GM06990 (cell line): ENCODE results near the gene CD3G.

ENCODE experiments used
- DNase-seq: peaks from one replicate; pipeline ENCODE4 v3.0.0-alpha.2; 2011; ENCODE audit not compliant: insufficient read length; ENCODE audit errors: extremely low read depth
- H3K27me3 ChIP-seq: replicated peaks from 2 replicates; pipeline ENCODE4 v1.6.0; 2011; ENCODE audit warnings: low read length; ENCODE audit not compliant: control insufficient read depth, insufficient read depth
- H3K36me3 ChIP-seq: 2 replicates; pipeline ENCODE4 v1.5.1; 2011; ENCODE audit warnings: low read length; ENCODE audit not compliant: control insufficient read depth, insufficient read depth
- H3K4me3 ChIP-seq: replicated peaks from 2 replicates; pipeline ENCODE4 v1.5.1; 2011; ENCODE audit warnings: low read depth, mild to moderate bottlenecking, control low read depth, low read length
- CTCF ChIP-seq: IDR thresholded peaks from 2 replicates; pipeline ENCODE4 v1.5.1; 2011; ENCODE audit warnings: low read length, control low read depth, mild to moderate bottlenecking, inconsistent platforms; ENCODE audit not compliant: insufficient read depth, poor library complexity, severe bottlenecking

The CD3G gene

GRCh38 chr11:118328745-118329144, 15.4 kb upstream of the CD3G start:
- TF ChIP-seq CTCF: no peak
- Histone ChIP-seq H3K36me3 (no peaks in the 10 kb centered on the region), H3K4me3 (no peak overlapping the region), H3K27me3 (no peaks in the 10 kb centered on the region)
- no peak for DNase-seq

DNA sequence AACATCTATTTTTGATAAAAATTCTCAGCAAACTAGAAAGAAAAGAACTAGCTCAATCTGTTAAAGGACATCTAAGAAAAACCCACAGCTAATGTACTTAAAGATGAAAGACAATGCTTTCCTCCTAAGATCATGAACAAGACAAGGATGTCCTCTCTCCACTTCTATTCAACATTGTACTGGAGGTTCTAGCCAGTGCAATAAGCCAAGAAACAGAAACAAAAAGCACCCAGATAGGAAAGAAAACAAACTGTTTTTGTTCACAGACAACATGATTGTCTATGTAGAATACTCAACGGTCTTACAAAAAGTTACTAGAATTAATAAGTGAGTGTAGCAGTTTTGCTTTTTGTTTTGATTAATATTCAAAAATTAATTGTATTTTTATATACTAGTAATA, 9.4 kb upstream of the CD3G start:
- H3K27me3 ChIP-seq: no peaks in the 10 kb centered on the region
- H3K36me3 ChIP-seq: no peaks in the 10 kb centered on the region
- no peak overlapping the region for H3K4me3 ChIP-seq
- no peak for TF ChIP-seq CTCF
- no peak for DNase-seq

DNA sequence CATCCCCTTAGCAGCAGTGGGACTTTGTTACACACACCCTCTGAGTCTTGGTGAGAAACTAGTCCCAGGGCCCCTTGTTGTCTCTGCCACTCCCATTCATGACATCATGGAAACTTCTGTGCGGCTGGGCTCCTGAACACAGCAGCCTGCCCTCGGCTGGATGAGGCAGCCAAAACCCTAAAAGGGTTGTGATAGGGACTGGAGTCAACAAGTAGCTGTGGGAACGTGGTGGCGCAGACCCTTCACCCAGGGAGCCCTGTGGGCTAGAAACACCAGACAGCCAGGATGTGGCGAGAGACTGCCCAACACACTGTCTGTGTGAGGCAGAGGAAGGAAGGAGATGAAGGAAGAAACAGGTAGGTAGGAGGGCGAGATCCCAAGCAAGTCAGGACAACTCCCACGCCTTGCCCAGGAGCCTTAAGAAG, 5.5 kb upstream of the CD3G start:
- DNase-seq: no peak

GRCh38 chr11:118339281-118339961, 4.7 kb upstream of the CD3G start:
- TF ChIP-seq CTCF: no peak
- Histone ChIP-seq H3K27me3 (no peaks in the 10 kb centered on the region), H3K4me3 (no peak overlapping the region), H3K36me3 (no peaks in the 10 kb centered on the region)
- DNase-seq: no peak

More for the DNA sequence above, 5.5 kb upstream of the CD3G start:
- no peaks in the 10 kb centered on the region for H3K27me3 ChIP-seq
- H3K4me3 ChIP-seq: no peak overlapping the region
- TF ChIP-seq CTCF: no peak
- no peaks in the 10 kb centered on the region for H3K36me3 ChIP-seq

GRCh38 chr11:118340449-118340848, 3.7 kb upstream of the CD3G start:
- no peak for TF ChIP-seq CTCF
- H3K36me3 ChIP-seq: no peaks in the 10 kb centered on the region
- no peaks in the 10 kb centered on the region; the same call in 1 of the 2 replicates for H3K27me3 ChIP-seq

GRCh38 chr11:118341261-118341660, 2.9 kb upstream of the CD3G start:
- no peak for DNase-seq
- H3K36me3 ChIP-seq: no peaks in the 10 kb centered on the region
- H3K27me3 ChIP-seq: no peaks in the 10 kb centered on the region; the same call in 1 of the 2 replicates
- no peak overlapping the region for H3K4me3 ChIP-seq
- TF ChIP-seq CTCF: no peak

More at GRCh38 chr11:118340449-118340848, 3.7 kb upstream of the CD3G start:
- H3K4me3 ChIP-seq: no peak overlapping the region
- no peak for DNase-seq
